K562 (cell line): Measurements from ENCODE around the gene ERAS. TPM values are rescaled to one million over a fixed set of nuclear protein-coding genes. Genes with fewer than 3 reads are reported as not detected.
"Not testable (repeated sequence)": the region's sequence is repeated elsewhere in the genome, so short reads cannot be mapped to it uniquely, and the experiment has no call there.

Experiments used
- ATAC-seq: fragments of 200-7000 bp; cut with Tn5 transposase; 3 replicates; pipeline ENCODE4 v1.9.1; 2020; ENCODE audit warnings: moderate library complexity
- BruUV-seq: library from RNA; stranded (reverse); fragments of 400-500 nt; replicated peaks from 2 replicates; lab custom pipeline; 2021; lab: Mats Ljungman, UMichigan
- CTCF ChIA-PET: fragments of 300-600 bp; formaldehyde crosslinking; extraction: SDS; loops from one replicate; lab custom pipeline; 2021; ENCODE audit warnings: low intra/inter-chr PET ratio; lab: Yijun Ruan, JAX
- POLR2A ChIA-PET: fragments of 300-600, 350-650 bp; sonication (Branson Sonifier 250); formaldehyde crosslinking; extraction: SDS; loops from one replicate; lab custom pipeline; 2021; ENCODE audit warnings: antibody characterized with exemption, inconsistent platforms; lab: Yijun Ruan, JAX
- DNase-seq, 4 experiments: peaks; one replicate each; pipeline versions ENCODE4 v3.0.0 to v3.0.0-alpha.2; 2011 to 2018; ENCODE audit warnings: low spot score in 3 of 4, mixed read lengths in 3 of 4; ENCODE audit errors: extremely low read depth in 1 of 4
- FAIRE-seq: peaks from 2 replicates; lab custom pipeline; 2011; peaks lifted over from hg19 to GRCh38; lab: Jason Lieb, UNC
- H2AFZ ChIP-seq: 2 replicates; pipeline ENCODE4 v1.6.0; 2011; ENCODE audit warnings: low read depth, low read length, control low read depth, inconsistent platforms
- H3K27ac ChIP-seq: fragments of 200-600 bp; 3 replicates; pipeline ENCODE4 v1.8.0; 2011; ENCODE audit warnings: low read depth, mild to moderate bottlenecking, control low read depth, inconsistent platforms, low read length, moderate library complexity, mixed read lengths; ENCODE audit errors: extremely low read depth
- H3K27me3 ChIP-seq, 2 experiments: fragments of 300-600 bp in 1 of 2; 2 replicates in 1 of 2; 3 replicates in 1 of 2; pipeline versions ENCODE4 v1.6.0 to v1.8.0; 2011; ENCODE audit warnings: inconsistent platforms in 2 of 2, low read length in 2 of 2, mild to moderate bottlenecking in 1 of 2, mixed read lengths in 1 of 2, moderate library complexity in 1 of 2; ENCODE audit not compliant: control insufficient read depth in 2 of 2, insufficient read depth in 2 of 2
- H3K36me3 ChIP-seq: fragments of 300-600 bp; 3 replicates; pipeline ENCODE4 v1.8.0; 2011; ENCODE audit warnings: mild to moderate bottlenecking, low read length, inconsistent platforms; ENCODE audit not compliant: control insufficient read depth, insufficient read depth
- H3K4me1 ChIP-seq, 2 experiments: fragments of 200-600 bp in 1 of 2; replicated peaks in 1 of 2; 2 replicates in 1 of 2; 3 replicates in 1 of 2; pipeline versions ENCODE4 v1.5.1 to v1.8.0; 2011; ENCODE audit warnings: inconsistent platforms in 2 of 2, low read length in 2 of 2, mild to moderate bottlenecking in 1 of 2, mixed read lengths in 1 of 2, moderate library complexity in 1 of 2; ENCODE audit not compliant: control insufficient read depth in 2 of 2, insufficient read depth in 2 of 2
- H3K4me2 ChIP-seq: 2 replicates; pipeline ENCODE4 v1.6.1; 2011; ENCODE audit warnings: low read length, control low read depth, inconsistent platforms, mixed read lengths; ENCODE audit not compliant: insufficient read depth
- H3K4me3 ChIP-seq: fragments of 200-600 bp; sonication (generic), shearing (Covaris generic); 2 replicates; pipeline ENCODE4 v1.5.1; 2016; ENCODE audit warnings: control low read depth, inconsistent platforms
- H3K79me2 ChIP-seq: fragments of 200-600 bp; 3 replicates; pipeline ENCODE4 v1.8.0; 2011; ENCODE audit warnings: low read length, inconsistent platforms; ENCODE audit not compliant: control insufficient read depth, insufficient read depth
- H3K9ac ChIP-seq, 2 experiments: 2 replicates each; pipeline versions ENCODE4 v1.6.0 to v1.6.1; 2011; ENCODE audit warnings: low read depth in 2 of 2, low read length in 2 of 2, control low read depth in 1 of 2, inconsistent platforms in 1 of 2, mild to moderate bottlenecking in 1 of 2, mixed read lengths in 1 of 2; ENCODE audit not compliant: insufficient read depth in 1 of 2
- H3K9me1 ChIP-seq: one replicate; pipeline ENCODE4 v1.6.0; 2011; ENCODE audit warnings: inconsistent platforms, mild to moderate bottlenecking, low read length, moderate library complexity; ENCODE audit not compliant: control insufficient read depth, insufficient read depth
- H3K9me3 ChIP-seq: replicated peaks from 2 replicates; pipeline ENCODE4 v1.5.1; 2011; ENCODE audit warnings: low read depth, low read length, inconsistent platforms; ENCODE audit not compliant: control insufficient read depth, insufficient read depth
- H4K20me1 ChIP-seq: replicated peaks from 2 replicates; pipeline ENCODE4 v1.6.1; 2011; ENCODE audit warnings: low read length, inconsistent platforms, mixed read lengths; ENCODE audit not compliant: control insufficient read depth, insufficient read depth
- ETV1 ChIP-seq: fragments of 450-650 bp; conservative IDR thresholded peaks from 2 replicates; pipeline ENCODE4 v1.6.1; 2016; ENCODE audit warnings: missing genetic modification characterization, control low read depth, low read depth, missing compliant biosample characterization
- HNRNPK ChIP-seq: fragments of 200-400 bp; formaldehyde crosslinking; IDR thresholded peaks from one replicate; pipeline ENCODE4 v1.6.1; 2018; ENCODE audit warnings: mild to moderate bottlenecking, low read depth, low read length; ENCODE audit not compliant: poor library complexity, severe bottlenecking
- MEIS2 ChIP-seq: fragments of 450-650 bp; IDR thresholded peaks from 2 replicates; pipeline ENCODE4 v1.6.1; 2014; ENCODE audit warnings: mild to moderate bottlenecking; ENCODE audit not compliant: partially characterized antibody
- PBX2 ChIP-seq, 2 experiments: IDR thresholded peaks in 1 of 2; conservative IDR thresholded peaks in 1 of 2; 2 replicates each; pipeline ENCODE4 v1.6.1; 2016; ENCODE audit warnings: low read depth in 2 of 2, mild to moderate bottlenecking in 1 of 2, missing compliant biosample characterization in 1 of 2, missing genetic modification characterization in 1 of 2, moderate library complexity in 1 of 2
- PKNOX1 ChIP-seq: fragments of 450-650 bp; IDR thresholded peaks from 2 replicates; pipeline ENCODE4 v1.6.1; 2016
- RAD21 ChIP-seq, 2 experiments: fragments of 250-450 bp in 1 of 2; fragments of 450-650 bp in 1 of 2; sonication (Bioruptor Pico) in 1 of 2; formaldehyde crosslinking in 1 of 2; IDR thresholded peaks in 1 of 2; conservative IDR thresholded peaks in 1 of 2; 2 replicates each; pipeline versions ENCODE4 v1.4.0 to v1.8.0; 2020 to 2022; ENCODE audit warnings: mild to moderate bottlenecking in 2 of 2, moderate library complexity in 1 of 2
- WGBS: fragments of 100-300 bp; shearing (Covaris generic); methylation state at CpG from one replicate; pipeline ENCODE4 v1.1.6; 2016; ENCODE audit warnings: low coverage, mixed read lengths; ENCODE audit not compliant: insufficient coverage; ENCODE audit errors: missing lambda C conversion rate; 5-methylcytosine and 5-hydroxymethylcytosine counted together
- in situ Hi-C: fragments of 300-500 bp; cut with MboI; formaldehyde crosslinking; loops from 4 replicates; pipeline ENCODE4 v1.15.0; 2018; ENCODE audit warnings: inconsistent platforms, mixed read lengths
- intact Hi-C: fragments of 100-400 bp; cut with micrococcal nuclease; formaldehyde crosslinking; loops from 2 replicates; pipeline ENCODE4 v1.14.2; 2022
- polyA plus RNA-seq, 8 experiments: library from polyadenylated mRNA; depleted of rRNA in 4 of 8; stranded (reverse) in 5 of 8; unstranded in 3 of 8; fragments of >200 nt; fragmentation: Nextera tagmentation in 2 of 8; fragmentation: Illumina TruSeq in 1 of 8; extraction: Ambion mirVana in 2 of 8; extraction: Trizol in 1 of 8; gene quantifications; 2 replicates each; pipeline versions ENCODE4 v1.2.1 to v1.2.3, GENCODE V29; 2011 to 2014; ENCODE audit warnings: inconsistent platforms in 1 of 8, missing spikeins in 1 of 8
- total RNA-seq, 7 experiments: library from RNA; depleted of rRNA in 6 of 7; stranded (reverse); fragments of >200 nt in 6 of 7; fragmentation: Illumina TruSeq in 2 of 7; extraction: Trizol in 2 of 7; gene quantifications; 2 replicates each; pipeline versions ENCODE4 v1.2.1 to v1.2.3, GENCODE V29; 2011 to 2021; ENCODE audit warnings: low replicate concordance in 1 of 7

The ERAS gene
- total and polyA plus RNA-seq, 9 of the 15 experiments (the other 6 are each of a cell fraction or from before 2014, with no cell fraction given) = 0.07 to 0.12 TPM; not detected in 7

- peak; percentile 89 for TF ChIP-seq ETV1 (tag)
- no peak for TF ChIP-seq HNRNPK
- TF ChIP-seq PKNOX1 = peak; percentile 43; the same call in 1 of the 2 replicates
- peak in 1 of 2 experiments; percentile 19; a peak in 1 of 4 replicates for TF ChIP-seq RAD21 (CRISPR knock-in tag; conservative IDR thresholded peaks at IDR 0.05 in 1 of 2, IDR thresholded peaks at IDR 0.05 in 1 of 2)
These were observed 37.9 kb downstream of the ERAS start (continued) for GRCh38 chrX:48864210-48864609.

GRCh38 chrX:48872017-48872416, 45.7 kb downstream of the ERAS start:
- H3K9ac ChIP-seq; H3K79me2 ChIP-seq; ATAC-seq; H3K27ac ChIP-seq; in situ Hi-C loops; H3K4me1 ChIP-seq; CTCF ChIA-PET; DNase-seq; H3K9me1 ChIP-seq; H4K20me1 ChIP-seq; BruUV-seq; H3K27me3 ChIP-seq; H2AFZ ChIP-seq; H3K36me3 ChIP-seq; H3K4me3 ChIP-seq; intact Hi-C loops; H3K9me3 ChIP-seq; H3K4me2 ChIP-seq; FAIRE-seq; POLR2A ChIA-PET; TF ChIP-seq PBX2 (CRISPR knock-in tag; IDR thresholded peaks at IDR 0.05; ENCODE audit: low read depth): not testable (repeated sequence)
- WGBS = 0% methylated on average over 1 of the region's 2 CpGs
- TF ChIP-seq PBX2 (tag; conservative IDR thresholded peaks at IDR 0.05; ENCODE audit: low read depth) = peak; percentile 60; the same call in 1 of the 2 replicates
- peak; percentile 54; the same call in 1 of the 2 replicates for TF ChIP-seq PKNOX1
- TF ChIP-seq MEIS2 = peak; percentile 79

GRCh38 chrX:48876944-48877343, 50.6 kb downstream of the ERAS start:
- H3K27me3 ChIP-seq, H3K36me3 ChIP-seq, H3K4me2 ChIP-seq, BruUV-seq, H3K9me3 ChIP-seq, H4K20me1 ChIP-seq, intact Hi-C loops, H3K4me3 ChIP-seq, CTCF ChIA-PET, H3K27ac ChIP-seq, H3K79me2 ChIP-seq, in situ Hi-C loops, POLR2A ChIA-PET, DNase-seq, H3K9me1 ChIP-seq, H3K4me1 ChIP-seq, H3K9ac ChIP-seq: not testable (repeated sequence)
- FAIRE-seq (peak; percentile 81), ATAC-seq (peak; percentile 55)
- H2AFZ ChIP-seq = peak overlapping the region; percentile 45; the same call in 1 of the 2 replicates
- 14% methylated on average over 4 of the region's 4 CpGs for WGBS
